Astrocyte of the spinal cord (primary cell): Measurements from ENCODE around the gene ANTXR1.

ENCODE experiments used
- DNase-seq: peaks from one replicate; pipeline ENCODE4 v3.0.0; 2011; ENCODE audit warnings: low read depth, low spot score
- H3K4me3 ChIP-seq: 2 replicates; pipeline ENCODE4 v1.5.1; 2011; ENCODE audit warnings: low read depth, mild to moderate bottlenecking, low read length, moderate library complexity
- in situ Hi-C: cut with HindIII; loops from 2 replicates; pipeline ENCODE4 v1.10.0; 2017; ENCODE audit warnings: low sequenced_read_pairs
- TF ChIP-seq, protein P1 (sequence below): IDR thresholded peaks from 2 replicates; pipeline ENCODE4 v1.5.1; 2012; ENCODE audit warnings: low read depth, mild to moderate bottlenecking, low read length, inconsistent platforms

The ANTXR1 gene

DNA sequence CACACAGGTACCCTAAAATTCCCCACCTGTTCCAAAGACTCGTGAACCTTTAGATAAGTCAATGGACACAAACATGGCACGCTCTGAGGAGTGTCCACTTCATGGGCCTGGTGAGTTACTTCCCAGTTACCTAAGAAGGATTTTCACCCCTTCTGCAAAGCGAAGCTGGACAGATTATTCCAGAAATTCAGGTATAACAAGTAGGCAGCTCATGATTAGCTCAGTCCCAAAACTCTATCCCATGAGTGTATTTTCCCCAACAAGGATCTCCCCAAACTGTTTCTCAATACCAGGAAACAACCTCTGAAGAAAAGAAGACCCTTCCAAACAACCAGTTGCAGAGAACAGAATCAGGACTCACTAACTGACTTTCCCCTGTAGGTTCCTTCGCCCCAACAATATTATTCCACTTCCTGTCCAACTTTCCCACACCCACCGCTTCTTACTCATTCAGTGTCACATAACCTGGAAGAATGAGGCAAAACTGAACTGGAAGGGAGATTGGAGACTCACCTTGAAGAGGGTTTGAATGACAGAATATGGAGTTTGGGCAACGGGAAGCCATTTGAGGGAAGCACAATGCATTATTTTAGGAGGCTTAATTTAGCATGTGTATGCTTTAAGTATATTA, 120.1 kb downstream of the ANTXR1 start:
- no peak for DNase-seq
- in situ Hi-C loops, result no loop called here
- no peak overlapping the region for H3K4me3 ChIP-seq
- TF ChIP-seq, protein P1, sequence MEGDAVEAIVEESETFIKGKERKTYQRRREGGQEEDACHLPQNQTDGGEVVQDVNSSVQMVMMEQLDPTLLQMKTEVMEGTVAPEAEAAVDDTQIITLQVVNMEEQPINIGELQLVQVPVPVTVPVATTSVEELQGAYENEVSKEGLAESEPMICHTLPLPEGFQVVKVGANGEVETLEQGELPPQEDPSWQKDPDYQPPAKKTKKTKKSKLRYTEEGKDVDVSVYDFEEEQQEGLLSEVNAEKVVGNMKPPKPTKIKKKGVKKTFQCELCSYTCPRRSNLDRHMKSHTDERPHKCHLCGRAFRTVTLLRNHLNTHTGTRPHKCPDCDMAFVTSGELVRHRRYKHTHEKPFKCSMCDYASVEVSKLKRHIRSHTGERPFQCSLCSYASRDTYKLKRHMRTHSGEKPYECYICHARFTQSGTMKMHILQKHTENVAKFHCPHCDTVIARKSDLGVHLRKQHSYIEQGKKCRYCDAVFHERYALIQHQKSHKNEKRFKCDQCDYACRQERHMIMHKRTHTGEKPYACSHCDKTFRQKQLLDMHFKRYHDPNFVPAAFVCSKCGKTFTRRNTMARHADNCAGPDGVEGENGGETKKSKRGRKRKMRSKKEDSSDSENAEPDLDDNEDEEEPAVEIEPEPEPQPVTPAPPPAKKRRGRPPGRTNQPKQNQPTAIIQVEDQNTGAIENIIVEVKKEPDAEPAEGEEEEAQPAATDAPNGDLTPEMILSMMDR, result no peak

DNA sequence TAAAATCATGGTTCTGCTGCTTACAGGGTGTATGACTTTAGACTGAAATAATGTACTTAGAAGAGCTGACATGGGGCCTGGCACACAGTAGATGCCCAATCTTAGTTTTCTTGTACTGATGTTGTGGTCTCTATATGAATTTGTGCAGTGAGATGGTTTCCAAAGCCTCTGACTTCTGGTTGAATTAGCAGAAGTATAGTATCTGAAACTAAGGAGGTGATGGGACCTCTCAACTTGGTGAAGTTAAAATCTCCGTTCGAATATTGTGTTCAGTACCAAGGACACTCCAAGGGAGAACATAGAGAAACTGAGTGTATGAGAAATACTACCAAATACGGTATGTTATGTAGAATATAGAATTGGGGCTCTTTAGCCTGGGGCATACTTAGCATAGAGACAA, 120.9 kb downstream of the ANTXR1 start:
- DNase-seq, result no peak
- H3K4me3 ChIP-seq, result no peak overlapping the region
- TF ChIP-seq, protein P1, result no peak
- in situ Hi-C loops, result no loop called here

DNA sequence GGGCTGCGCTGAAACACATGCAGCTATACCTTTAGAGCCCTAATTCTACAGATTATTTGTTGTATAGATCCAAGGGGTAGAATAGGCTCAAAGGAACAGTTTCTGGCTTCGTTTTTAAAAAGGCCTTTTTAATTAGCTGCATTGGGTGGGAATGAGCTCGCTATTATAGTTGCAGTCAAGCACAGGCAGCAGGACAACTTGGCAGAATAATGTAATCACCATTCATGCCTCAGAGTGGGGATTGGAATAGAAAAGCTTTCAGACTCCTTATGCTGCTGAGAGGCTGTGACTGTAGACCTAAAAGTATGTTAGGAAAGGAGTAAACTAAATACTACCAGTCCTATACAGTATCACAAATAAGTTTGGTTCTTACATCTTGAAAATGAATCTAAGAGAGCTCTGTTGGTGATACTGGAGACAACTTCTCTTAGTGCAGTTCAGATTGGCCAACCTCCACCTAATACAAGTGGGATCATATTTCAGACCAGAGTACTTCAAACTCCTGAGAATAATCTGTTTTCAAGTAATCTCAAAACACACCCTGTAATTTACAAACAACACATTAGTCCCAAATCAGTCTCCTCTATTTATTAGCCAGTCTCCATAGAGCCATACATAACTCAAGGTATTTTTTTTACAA, 121.4 kb downstream of the ANTXR1 start:
- no peak overlapping the region for H3K4me3 ChIP-seq
- in situ Hi-C loops, result no loop called here
- peak; percentile 54 for DNase-seq
- TF ChIP-seq, protein P1, result no peak

DNA sequence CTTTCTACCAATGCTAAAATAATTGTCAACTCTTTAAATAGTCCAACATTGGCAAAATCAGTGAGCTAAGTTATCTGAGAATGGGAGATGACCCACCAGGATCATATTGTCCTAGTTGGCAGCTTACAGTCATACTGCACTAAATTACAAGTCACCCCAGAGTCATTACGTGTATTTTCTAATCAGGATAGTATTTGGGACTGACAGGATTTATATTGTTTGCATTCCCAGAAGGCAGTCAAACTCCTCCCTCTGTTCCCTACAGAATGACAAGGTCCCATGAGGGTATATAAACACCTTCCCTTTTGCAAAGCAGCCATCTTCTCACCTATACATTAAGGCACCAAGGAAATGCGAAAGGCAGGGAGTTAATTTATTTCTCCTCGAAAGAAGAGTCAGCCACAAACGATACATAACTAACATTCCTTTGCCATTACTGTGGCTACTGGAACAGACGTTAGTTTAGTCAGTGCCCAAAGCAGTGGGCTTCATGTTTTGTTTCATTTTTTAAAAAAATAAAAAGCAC, 125.3 kb downstream of the ANTXR1 start:
- DNase-seq, result peak; percentile 85
- in situ Hi-C loops, result no loop called here
- no peak overlapping the region for H3K4me3 ChIP-seq
- TF ChIP-seq, protein P1, result no peak

DNA sequence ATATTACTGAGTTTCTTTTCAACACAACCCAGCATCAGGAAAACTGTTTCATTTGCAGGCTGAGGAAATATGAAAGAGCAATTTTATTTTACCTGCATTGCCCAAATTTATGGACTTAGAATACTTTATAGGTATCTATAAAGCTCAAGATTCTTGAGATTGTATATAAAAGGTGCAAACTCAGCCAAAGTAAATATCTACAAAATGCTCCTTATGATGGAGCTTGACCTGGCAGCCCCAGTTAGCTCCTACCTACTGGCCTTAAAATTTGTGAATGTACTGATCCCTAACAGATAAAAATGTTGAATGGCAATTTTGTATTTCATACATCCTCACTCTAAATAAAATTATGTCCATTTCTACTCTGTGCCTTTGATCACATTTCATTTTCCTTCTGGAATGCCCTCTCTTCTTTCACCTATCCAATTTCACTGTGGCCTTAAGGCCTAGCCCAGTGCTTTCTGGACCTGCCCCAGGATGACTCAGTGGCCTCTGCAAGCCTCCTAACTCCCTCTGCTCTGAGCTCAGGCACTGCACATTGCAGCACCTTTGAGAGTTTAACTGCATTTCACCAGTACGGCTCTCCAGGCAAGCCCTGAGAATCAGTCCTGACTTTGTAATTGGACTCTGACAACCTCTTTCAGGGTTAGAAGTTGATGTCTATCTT, 125.9 kb downstream of the ANTXR1 start:
- H3K4me3 ChIP-seq, result no peak overlapping the region
- in situ Hi-C loops, result no loop called here
- DNase-seq, result peak; percentile 90
- TF ChIP-seq, protein P1, result no peak

DNA sequence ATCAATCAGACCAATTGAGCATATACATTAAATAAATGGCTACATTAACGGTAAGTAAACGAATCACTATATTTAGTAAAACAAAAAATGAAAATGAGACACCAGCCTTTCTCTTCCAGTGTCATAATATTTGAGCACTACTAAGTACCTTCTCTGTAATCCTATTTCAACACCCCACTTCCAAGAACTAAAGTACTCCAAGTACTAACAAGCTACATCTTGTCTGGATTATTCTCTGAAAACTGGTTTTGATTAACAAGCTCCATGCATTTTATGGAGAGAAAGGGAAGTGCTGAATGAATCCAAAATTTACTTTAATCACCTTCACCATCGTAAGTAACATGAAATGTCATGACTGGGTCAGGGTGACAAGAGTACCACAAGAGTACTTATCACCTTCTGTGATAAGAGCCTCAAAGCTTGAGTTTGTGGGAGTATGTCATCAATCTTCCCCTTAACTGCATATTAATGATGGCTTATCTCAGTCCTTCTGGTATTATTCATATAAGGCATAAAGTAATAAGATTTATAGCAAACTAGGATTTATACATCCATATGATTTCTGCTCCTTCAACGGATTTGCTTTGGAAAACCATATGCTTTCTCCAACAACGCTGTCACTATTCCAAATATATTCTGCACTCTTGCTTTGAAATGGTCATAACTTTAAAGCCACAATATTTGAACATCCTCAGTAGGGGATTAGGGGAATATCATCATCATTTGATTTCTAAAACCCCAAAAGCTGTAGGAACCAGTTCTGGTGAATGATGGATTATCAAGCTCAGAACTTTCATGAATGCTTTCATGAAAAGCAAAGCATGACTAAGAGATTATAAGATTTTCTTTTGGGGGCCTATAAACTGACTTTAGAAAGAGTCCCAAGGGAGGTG, 127.0 kb downstream of the ANTXR1 start:
- H3K4me3 ChIP-seq, result no peak overlapping the region
- in situ Hi-C loops, result no loop called here
- TF ChIP-seq, protein P1, result no peak
- DNase-seq, result no peak
